ENCODE results near the gene SPIRE1.

The SPIRE1 gene

GRCh38 chr18:12479982-12480381, 177.9 kb downstream of the SPIRE1 start:
- TF ChIP-seq, protein P1, sequence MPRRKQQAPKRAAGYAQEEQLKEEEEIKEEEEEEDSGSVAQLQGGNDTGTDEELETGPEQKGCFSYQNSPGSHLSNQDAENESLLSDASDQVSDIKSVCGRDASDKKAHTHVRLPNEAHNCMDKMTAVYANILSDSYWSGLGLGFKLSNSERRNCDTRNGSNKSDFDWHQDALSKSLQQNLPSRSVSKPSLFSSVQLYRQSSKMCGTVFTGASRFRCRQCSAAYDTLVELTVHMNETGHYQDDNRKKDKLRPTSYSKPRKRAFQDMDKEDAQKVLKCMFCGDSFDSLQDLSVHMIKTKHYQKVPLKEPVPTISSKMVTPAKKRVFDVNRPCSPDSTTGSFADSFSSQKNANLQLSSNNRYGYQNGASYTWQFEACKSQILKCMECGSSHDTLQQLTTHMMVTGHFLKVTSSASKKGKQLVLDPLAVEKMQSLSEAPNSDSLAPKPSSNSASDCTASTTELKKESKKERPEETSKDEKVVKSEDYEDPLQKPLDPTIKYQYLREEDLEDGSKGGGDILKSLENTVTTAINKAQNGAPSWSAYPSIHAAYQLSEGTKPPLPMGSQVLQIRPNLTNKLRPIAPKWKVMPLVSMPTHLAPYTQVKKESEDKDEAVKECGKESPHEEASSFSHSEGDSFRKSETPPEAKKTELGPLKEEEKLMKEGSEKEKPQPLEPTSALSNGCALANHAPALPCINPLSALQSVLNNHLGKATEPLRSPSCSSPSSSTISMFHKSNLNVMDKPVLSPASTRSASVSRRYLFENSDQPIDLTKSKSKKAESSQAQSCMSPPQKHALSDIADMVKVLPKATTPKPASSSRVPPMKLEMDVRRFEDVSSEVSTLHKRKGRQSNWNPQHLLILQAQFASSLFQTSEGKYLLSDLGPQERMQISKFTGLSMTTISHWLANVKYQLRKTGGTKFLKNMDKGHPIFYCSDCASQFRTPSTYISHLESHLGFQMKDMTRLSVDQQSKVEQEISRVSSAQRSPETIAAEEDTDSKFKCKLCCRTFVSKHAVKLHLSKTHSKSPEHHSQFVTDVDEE (CRISPR knock-in tag; IDR thresholded peaks at IDR 0.05): no peak
- TF ChIP-seq ESRRG (CRISPR knock-in tag; IDR thresholded peaks at IDR 0.05) (no peak), ZNF565 (CRISPR knock-in tag; conservative IDR thresholded peaks at IDR 0.05; ENCODE audit: low read depth) (no peak), BACH2 (CRISPR knock-in tag; IDR thresholded peaks at IDR 0.05; ENCODE audit: borderline replicate concordance) (no peak), RARB (CRISPR knock-in tag; IDR thresholded peaks at IDR 0.05) (no peak), CSRNP3 (CRISPR knock-in tag; IDR thresholded peaks at IDR 0.05) (no peak), ISL1 (CRISPR knock-in tag; IDR thresholded peaks at IDR 0.05) (no peak)
- no peak for ATAC-seq

DNA sequence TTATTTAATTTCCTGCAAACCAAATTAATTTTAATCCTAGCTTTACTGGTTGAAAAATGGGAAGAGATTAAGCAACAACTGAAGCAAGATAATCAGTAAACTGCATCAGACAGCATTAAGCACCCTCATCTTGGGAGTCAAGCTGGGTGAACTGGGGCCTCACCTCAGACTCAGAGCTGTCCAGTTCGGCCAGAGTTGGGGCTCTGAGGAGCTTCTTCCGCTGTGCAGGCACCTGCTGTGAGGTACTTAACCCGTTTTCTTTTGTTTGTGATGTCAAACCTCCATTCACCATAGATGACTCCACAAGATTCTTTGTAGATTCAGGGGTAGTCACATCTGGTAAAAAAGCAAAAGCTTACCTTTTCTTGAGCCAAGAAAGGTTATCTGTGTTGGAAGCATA, 178.4 kb downstream of the SPIRE1 start:
- no peak for ATAC-seq

DNA sequence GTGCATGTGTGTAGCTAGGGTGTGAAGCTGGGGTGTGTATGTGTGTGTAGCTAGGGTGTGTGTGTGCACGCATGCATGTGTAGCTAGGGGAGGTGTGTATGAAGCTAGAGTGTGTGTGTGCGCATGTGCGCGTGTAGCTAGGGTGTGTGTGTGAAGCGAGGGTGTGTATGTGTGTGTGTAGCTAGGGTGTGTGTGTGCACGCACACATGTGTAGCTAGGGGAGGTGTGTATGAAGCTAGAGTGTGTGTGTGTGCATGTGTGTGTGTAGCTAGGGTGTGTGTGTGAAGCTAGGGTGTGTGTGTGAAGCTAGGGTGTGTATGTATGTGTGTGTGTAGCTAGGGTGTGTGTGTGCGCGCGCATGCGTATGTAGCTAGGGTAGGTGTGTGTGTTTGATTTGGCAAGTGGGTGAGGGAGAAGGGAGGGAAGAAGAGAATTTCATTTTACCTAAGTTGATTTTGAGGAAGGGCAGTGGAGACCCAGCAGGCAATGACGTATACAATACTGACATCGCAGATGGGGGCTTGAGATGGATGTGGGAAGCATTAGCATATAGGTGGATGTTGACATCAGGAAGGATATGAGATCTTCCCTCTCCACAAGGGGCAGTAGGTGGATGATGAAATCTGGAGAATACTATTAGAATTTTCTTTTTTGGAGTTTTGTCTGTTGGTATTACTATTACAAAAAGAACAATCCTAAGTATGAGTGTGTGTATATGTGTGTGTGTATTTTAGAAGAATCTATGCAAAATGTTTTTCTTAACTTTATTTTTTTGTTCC, 179.4 kb downstream of the SPIRE1 start:
- TF ChIP-seq PPARA (CRISPR knock-in tag; IDR thresholded peaks at IDR 0.05; ENCODE audit: borderline replicate concordance) (no peak), BACH2 (CRISPR knock-in tag; IDR thresholded peaks at IDR 0.05; ENCODE audit: borderline replicate concordance) (no peak), ISL1 (CRISPR knock-in tag; IDR thresholded peaks at IDR 0.05) (no peak), ZC3H10 (CRISPR knock-in tag; IDR thresholded peaks at IDR 0.05) (no peak), OSR1 (CRISPR knock-in tag; IDR thresholded peaks at IDR 0.05) (no peak), CSRNP3 (CRISPR knock-in tag; IDR thresholded peaks at IDR 0.05) (no peak), ZFP3 (CRISPR knock-in tag; IDR thresholded peaks at IDR 0.05) (no peak), POU6F1 (CRISPR knock-in tag; IDR thresholded peaks at IDR 0.05; ENCODE audit: borderline replicate concordance, low read depth) (no peak), RARB (CRISPR knock-in tag; IDR thresholded peaks at IDR 0.05) (no peak)
- ATAC-seq: no peak

More for the DNA sequence above, 178.4 kb downstream of the SPIRE1 start:
- TF ChIP-seq ZNF8 (CRISPR knock-in tag; IDR thresholded peaks at IDR 0.05) (no peak), GLIS3 (CRISPR knock-in tag; IDR thresholded peaks at IDR 0.05) (no peak), TOX (CRISPR knock-in tag; IDR thresholded peaks at IDR 0.05; ENCODE audit: borderline replicate concordance) (no peak), SNAI2 (CRISPR knock-in tag; IDR thresholded peaks at IDR 0.05) (no peak), CSRNP3 (CRISPR knock-in tag; IDR thresholded peaks at IDR 0.05) (no peak)

GRCh38 chr18:12477606-12478005, 180.3 kb downstream of the SPIRE1 start:
- no peak for ATAC-seq
- TF ChIP-seq PPARA (CRISPR knock-in tag; IDR thresholded peaks at IDR 0.05; ENCODE audit: borderline replicate concordance) (no peak), ZC3H10 (CRISPR knock-in tag; IDR thresholded peaks at IDR 0.05) (no peak), ZNF8 (CRISPR knock-in tag; IDR thresholded peaks at IDR 0.05) (no peak), ISL1 (CRISPR knock-in tag; IDR thresholded peaks at IDR 0.05) (no peak), ZFP30 (CRISPR knock-in tag; IDR thresholded peaks at IDR 0.05) (no peak), RARB (CRISPR knock-in tag; IDR thresholded peaks at IDR 0.05) (no peak), POU6F1 (CRISPR knock-in tag; IDR thresholded peaks at IDR 0.05; ENCODE audit: borderline replicate concordance, low read depth) (no peak), CSDC2 (CRISPR knock-in tag; IDR thresholded peaks at IDR 0.05) (no peak), TOX (CRISPR knock-in tag; IDR thresholded peaks at IDR 0.05; ENCODE audit: borderline replicate concordance) (no peak)
- TF ChIP-seq, protein P2, sequence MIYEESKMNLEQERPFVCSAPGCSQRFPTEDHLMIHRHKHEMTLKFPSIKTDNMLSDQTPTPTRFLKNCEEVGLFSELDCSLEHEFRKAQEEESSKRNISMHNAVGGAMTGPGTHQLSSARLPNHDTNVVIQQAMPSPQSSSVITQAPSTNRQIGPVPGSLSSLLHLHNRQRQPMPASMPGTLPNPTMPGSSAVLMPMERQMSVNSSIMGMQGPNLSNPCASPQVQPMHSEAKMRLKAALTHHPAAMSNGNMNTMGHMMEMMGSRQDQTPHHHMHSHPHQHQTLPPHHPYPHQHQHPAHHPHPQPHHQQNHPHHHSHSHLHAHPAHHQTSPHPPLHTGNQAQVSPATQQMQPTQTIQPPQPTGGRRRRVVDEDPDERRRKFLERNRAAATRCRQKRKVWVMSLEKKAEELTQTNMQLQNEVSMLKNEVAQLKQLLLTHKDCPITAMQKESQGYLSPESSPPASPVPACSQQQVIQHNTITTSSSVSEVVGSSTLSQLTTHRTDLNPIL (CRISPR knock-in tag; IDR thresholded peaks at IDR 0.05; ENCODE audit: low read depth): no peak
- TF ChIP-seq, protein P1 (CRISPR knock-in tag; IDR thresholded peaks at IDR 0.05): no peak
